D721Med (cell line): ENCODE results near the gene ADAMTS17.
"Not testable (repeated sequence)": the region's sequence is repeated elsewhere in the genome, so short reads cannot be mapped to it uniquely, and the experiment has no call there.

ENCODE experiments used
- DNase-seq: peaks from one replicate; pipeline ENCODE4 v3.0.0; 2011; ENCODE audit warnings: low spot score; ENCODE audit not compliant: insufficient read length
- FAIRE-seq: peaks from 2 replicates; lab custom pipeline; 2011; peaks lifted over from hg19 to GRCh38; lab: Jason Lieb, UNC
- TF ChIP-seq, protein P1 (sequence below): IDR thresholded peaks from 2 replicates; pipeline ENCODE4 v1.5.1; 2012; ENCODE audit warnings: mild to moderate bottlenecking, control low read depth; ENCODE audit not compliant: insufficient read depth; ENCODE audit errors: missing control alignments

ADAMTS17 gene

DNA sequence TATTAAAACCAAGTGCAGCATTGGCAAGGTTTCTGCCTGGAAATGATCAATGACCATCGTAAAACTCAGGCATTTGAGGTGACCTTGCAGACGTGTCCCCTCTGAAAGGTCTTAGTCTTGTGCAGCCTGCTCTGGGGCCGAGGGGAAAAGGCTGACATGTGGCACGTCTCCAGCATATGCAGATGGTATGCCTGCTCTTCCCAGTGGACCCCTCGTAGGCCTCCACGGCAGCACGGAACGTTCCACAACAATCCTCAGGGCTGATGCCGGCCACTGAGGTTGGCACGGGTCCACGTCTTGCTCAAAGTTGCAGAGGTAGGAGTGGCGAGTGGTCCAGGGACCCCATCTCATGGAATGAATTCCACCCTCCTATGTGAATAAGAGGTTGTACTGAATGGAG lies 361.0 kb downstream of the ADAMTS17 start:
- TF ChIP-seq, protein P1, sequence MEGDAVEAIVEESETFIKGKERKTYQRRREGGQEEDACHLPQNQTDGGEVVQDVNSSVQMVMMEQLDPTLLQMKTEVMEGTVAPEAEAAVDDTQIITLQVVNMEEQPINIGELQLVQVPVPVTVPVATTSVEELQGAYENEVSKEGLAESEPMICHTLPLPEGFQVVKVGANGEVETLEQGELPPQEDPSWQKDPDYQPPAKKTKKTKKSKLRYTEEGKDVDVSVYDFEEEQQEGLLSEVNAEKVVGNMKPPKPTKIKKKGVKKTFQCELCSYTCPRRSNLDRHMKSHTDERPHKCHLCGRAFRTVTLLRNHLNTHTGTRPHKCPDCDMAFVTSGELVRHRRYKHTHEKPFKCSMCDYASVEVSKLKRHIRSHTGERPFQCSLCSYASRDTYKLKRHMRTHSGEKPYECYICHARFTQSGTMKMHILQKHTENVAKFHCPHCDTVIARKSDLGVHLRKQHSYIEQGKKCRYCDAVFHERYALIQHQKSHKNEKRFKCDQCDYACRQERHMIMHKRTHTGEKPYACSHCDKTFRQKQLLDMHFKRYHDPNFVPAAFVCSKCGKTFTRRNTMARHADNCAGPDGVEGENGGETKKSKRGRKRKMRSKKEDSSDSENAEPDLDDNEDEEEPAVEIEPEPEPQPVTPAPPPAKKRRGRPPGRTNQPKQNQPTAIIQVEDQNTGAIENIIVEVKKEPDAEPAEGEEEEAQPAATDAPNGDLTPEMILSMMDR = no peak
- FAIRE-seq (no peak), DNase-seq (no peak)

DNA sequence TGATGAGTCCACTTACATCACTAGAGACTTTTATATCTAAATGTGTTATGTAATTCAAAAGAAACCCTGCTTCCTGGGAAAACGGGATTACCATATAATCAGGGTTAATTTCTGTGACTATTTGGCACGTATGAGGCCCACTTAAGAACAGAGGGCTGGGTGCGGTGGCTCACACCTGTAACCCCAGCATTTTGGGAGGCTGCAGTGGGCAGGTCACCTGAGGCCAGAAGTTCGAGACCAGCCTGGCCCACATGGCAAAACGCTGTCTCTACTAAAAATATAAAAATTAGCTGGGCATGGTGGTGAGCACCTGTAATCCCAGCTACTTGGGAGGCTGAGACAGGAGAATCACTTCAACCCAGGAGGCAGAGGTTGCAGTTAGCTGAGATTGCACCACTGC lies 361.9 kb downstream of the ADAMTS17 start:
- FAIRE-seq, DNase-seq: not testable (repeated sequence)

DNA sequence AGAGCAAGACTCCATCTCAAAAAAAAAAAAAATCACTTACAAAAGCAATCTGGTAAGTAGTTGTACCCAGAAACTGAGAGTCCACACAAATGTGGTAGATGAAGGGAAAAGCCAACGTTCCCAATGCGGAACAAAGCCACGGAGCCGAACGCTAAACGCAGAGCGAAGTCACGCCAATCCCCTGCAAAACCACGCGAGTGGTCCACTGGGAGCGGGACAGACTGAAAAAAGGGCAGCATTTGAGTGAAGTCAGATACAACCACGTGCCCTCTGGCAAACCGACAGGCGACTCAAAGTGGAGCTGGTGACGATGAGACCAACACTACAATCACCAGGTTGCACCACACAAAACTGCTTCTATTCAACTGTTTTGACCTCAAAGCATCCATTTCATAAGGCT lies 362.4 kb downstream of the ADAMTS17 start:
- no peak for DNase-seq
- TF ChIP-seq, protein P1 = no peak
- FAIRE-seq = no peak

DNA sequence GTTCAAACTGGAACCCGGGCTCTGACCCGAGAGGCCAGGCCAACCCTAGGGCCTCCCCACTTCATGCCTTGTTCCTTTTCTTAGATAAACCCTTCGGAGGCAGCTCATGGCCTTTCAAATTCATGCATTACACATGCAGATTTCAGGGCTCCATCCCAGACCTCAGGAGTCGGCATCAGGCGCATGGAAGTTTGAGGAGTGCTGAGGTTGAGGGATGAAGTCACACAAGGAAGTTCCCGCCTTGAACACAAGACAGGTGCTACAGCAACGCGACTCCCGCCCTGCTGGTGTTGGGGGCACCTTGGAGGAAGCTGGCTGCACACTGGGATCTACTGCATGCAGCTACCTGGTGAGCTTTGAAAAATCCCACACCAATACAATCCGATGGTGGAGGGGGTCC lies 363.3 kb downstream of the ADAMTS17 start:
- FAIRE-seq (no peak), DNase-seq (no peak)
- TF ChIP-seq, protein P1 = no peak

DNA sequence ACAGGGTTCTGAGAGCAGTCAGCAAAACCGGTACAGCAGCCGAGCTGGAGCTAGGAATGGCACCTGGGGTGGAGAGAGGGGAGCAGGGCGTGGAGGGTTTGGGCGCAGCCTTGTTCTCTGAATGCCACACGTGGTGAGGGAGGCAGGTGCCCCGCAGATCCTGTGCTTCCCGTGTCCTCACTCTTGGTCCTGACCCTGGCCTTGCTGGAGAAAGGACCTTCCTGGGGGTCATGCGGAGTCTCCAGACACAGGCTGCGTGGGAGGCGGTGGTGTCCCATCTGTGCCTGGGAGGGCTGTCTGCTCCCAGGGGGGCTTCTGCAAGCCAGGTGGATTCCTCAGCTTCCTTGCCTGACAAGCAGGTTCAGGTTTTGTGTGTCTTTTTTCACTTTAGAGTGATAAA lies 363.8 kb downstream of the ADAMTS17 start:
- FAIRE-seq (no peak), DNase-seq (no peak)
- TF ChIP-seq, protein P1 = no peak

DNA sequence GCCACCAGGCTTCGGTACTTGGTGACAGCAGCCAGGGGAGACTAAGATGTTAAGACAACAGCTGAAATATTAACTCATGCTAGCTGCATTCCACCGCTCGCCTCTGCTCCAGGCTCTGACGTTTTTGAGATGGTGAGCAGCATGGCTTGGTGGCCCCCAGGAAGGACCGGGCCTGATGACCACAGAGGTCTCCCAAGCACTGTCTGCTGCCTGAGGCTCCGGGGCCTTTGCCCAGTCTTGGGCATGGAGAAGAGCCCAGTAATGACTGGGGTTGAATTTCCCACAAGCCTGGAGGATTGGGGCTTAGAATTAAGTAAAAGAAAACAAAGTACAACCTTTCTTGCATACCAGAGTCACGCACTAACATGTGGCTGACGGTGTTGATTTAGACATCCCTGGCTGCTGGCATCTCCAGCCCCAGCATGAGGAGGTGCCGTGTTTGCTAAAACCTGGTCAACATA lies 364.9 kb downstream of the ADAMTS17 start:
- DNase-seq (no peak), FAIRE-seq (no peak)
- TF ChIP-seq, protein P1 = no peak

DNA sequence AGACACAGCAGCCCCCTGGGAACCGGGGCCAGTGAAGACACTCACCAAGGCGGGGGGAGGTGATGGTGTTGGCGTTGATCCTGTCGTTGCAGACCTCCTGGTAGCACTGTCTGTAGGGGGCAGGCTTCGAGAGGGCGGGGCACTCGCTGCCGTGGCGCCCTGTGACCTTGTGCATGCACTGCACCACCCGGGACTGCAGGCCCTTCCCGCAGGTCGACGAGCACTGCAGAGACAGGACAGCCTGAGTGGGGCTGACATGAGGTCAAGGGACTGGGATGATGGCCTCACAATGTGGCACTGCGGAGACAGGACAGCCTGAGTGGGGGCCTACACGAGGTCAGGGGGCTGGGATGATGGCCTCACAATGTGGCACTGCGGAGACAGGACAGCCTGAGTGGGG lies 365.8 kb downstream of the ADAMTS17 start:
- FAIRE-seq (no peak), DNase-seq (no peak)
- TF ChIP-seq, protein P1 = no peak

DNA sequence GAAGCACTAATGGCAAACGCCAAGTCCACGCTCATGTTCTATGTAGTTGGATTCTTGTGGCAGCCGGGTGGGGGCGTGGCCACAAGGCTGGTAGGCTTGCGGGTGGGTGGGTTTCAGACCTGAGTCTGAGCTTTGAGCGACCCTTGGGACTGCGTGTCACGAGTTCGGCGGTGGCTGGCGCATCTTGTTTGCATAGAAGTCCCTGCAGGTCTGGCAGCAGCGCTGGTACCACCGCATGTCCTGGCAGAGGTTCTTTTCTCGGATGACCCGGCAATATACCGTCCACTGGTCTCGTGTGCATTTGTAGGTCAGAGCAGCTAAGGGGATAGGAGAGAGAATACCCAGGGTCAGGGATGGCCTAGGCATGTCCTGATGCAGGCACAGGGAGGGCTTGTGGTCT lies 367.5 kb downstream of the ADAMTS17 start:
- no peak for FAIRE-seq
- DNase-seq = no peak
- TF ChIP-seq, protein P1 = no peak
